BLaER1 treated with 17β-estradiol and CSF1 and Interleukin-3, amounts not matched to agents 10 nM and 100 nM (cell line): ENCODE results near the gene PNPO.

Source experiments
- H3K27ac ChIP-seq, 11 experiments: shearing (Covaris generic); formaldehyde crosslinking; 2 replicates each; pipeline ENCODE4 v1.8.1; 2022
- H3K27me3 ChIP-seq, 11 experiments: shearing (Covaris generic); formaldehyde crosslinking; 2 replicates each; pipeline ENCODE4 v1.8.1; 2022
- H3K36me3 ChIP-seq, 11 experiments: shearing (Covaris generic); formaldehyde crosslinking; 2 replicates each; pipeline ENCODE4 v1.8.1; 2022
- H3K4me1 ChIP-seq, 10 experiments: shearing (Covaris generic); formaldehyde crosslinking; 2 replicates each; pipeline ENCODE4 v1.8.1; 2022
- H3K4me2 ChIP-seq, 11 experiments: shearing (Covaris generic); formaldehyde crosslinking; 2 replicates each; pipeline ENCODE4 v1.8.1; 2022
- H3K4me3 ChIP-seq, 10 experiments: shearing (Covaris generic); formaldehyde crosslinking; 2 replicates each; pipeline ENCODE4 v1.8.1; 2022
- H3K9ac ChIP-seq, 11 experiments: shearing (Covaris generic); formaldehyde crosslinking; 2 replicates each; pipeline ENCODE4 v1.8.1; 2022
- H3K9me3 ChIP-seq, 11 experiments: shearing (Covaris generic); formaldehyde crosslinking; replicated peaks in 1 of 11; 2 replicates each; pipeline ENCODE4 v1.8.1; 2022
- H4K20me1 ChIP-seq, 11 experiments: shearing (Covaris generic); formaldehyde crosslinking; 2 replicates each; pipeline ENCODE4 v1.8.1; 2022
- Cebpa-rat ChIP-seq, 11 experiments: shearing (Covaris generic); IDR thresholded peaks; 2 replicates each; pipeline ENCODE4 v1.8.1; 2022

Gene PNPO

DNA sequence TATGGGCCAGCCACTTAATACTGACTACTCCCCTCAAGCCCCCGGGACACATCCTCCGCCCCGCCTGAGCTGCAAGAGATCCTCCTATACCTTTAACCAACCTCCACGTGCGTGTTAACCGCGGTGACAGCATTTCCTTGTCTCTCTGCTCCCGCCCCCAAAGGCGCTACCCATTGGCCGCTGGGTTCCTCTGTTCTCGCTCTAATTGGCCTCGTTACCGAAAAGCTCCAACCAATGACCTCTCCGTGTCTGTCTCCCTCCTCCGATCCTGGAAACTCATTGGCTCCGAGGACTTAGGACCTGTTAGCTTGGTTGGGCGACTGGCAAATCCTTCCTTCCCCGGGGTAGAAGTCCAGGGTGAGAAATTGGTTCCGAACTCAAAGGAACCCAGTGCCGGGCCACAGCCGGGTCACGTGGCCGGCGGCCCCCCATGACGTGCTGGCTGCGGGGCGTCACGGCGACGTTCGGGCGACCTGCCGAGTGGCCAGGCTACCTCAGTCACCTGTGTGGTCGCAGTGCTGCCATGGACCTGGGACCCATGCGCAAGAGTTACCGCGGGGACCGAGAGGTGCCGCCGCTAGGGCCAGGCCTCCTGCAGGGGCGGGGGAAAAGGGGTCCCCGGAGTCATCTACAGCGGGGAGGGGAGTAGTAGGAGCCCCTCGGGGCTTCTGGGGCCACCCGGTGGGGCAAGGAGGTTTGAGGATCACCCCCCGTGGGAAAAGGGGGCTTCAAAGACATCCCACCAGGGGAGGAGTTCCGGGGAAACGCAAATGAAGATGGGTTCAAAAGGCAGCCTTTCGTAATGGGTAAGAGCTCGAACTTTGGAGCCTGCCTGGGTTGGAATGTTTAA lies at the start of gene PNPO:
PNPO (plus strand) TSS at position 326 of the 850 bp plus-strand sequence; CDS start at position 431, 105 bp downstream.
- Histone ChIP-seq H3K4me1 (peaks cover 47 to 71% (median 62%) of the 10 kb centered on the region in 10 experiments), H3K27me3 (no peaks in the 10 kb centered on the region), H3K9me3 (peaks cover 0 to 12% (median 6%) of the 10 kb centered on the region in 11 experiments; a peak in 9 of 22 replicates), H3K4me3 (peak within 1 kb of the TSS; percentile 67 to 89 (median 79)), H3K27ac (peak within 1 kb of the TSS; percentile 69 to 84 (median 78)), H4K20me1 (no peaks in the 10 kb centered on the region), H3K36me3 (peaks cover 0 to 33% (median 15%) of the 10 kb centered on the region in 11 experiments; a peak in 16 of 22 replicates), H3K9ac (peak within 1 kb of the TSS; percentile 66 to 89 (median 82)), H3K4me2 (peak within 1 kb of the TSS; percentile 91 to 98 (median 95))
- TF ChIP-seq Cebpa-rat (IDR thresholded peaks at IDR 0.05) = no peak

DNA sequence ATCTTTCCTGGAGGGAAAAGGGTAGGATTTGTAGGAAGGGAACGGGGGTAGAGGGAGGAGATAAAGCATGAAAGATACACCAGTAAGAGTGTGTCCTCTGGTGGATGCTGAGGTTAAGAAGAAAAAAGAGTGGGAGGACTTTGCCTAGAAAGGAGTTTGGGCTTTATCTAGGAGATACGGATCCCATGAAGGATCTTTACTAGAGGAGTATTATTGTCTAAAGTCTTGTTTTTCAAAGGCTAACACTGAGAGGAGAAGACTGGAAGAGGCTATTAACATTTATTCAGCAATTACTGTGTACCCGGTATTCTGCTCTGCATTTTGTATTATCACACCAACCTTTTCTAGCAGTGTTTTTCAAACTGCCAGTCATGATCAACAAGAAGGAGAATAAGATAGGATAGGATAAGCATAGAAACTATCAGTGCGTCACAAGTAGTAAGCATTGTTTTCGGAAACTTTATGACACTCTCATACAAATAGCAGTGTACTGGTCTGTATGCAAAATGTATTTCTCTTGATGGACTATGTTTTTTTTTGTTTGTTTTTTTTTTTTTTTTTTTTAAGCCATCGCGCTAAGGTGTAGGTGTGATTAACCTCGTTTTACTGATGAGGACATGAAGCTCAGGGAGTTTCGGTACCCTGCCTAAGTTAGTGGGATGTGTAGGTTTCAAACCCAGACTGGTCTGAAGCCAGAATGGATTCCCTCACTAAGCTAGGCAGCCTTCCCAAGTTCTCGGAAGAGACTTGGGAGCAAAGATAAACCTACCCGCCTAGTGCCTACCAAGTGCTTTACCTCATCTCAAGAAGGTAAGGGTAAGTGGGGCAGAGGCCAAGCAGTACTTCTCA lies 46.6 kb upstream of the PNPO start:
- H3K4me2 ChIP-seq = peak overlapping the region; percentile 81 to 96 (median 90)
- peak overlapping the region; percentile 67 to 98 (median 83) for H3K27ac ChIP-seq
- peaks cover 40 to 60% (median 43%) of the 10 kb centered on the region in 10 experiments for H3K4me1 ChIP-seq
- H3K36me3 ChIP-seq = peaks cover 0 to 18% (median 11%) of the 10 kb centered on the region in 11 experiments; a peak in 12 of 22 replicates
- no peak for TF ChIP-seq Cebpa-rat (IDR thresholded peaks at IDR 0.05)
- H3K9ac ChIP-seq = peak overlapping the region; percentile 85 to 99 (median 89)
- H3K4me3 ChIP-seq = peak overlapping the region; percentile 76 to 93 (median 82)
- no peaks in the 10 kb centered on the region for H3K9me3 ChIP-seq
- no peaks in the 10 kb centered on the region for H3K27me3 ChIP-seq
- peaks cover 0 to 11% (median 0%) of the 10 kb centered on the region in 11 experiments; a peak in 7 of 22 replicates for H4K20me1 ChIP-seq

GRCh38 chr17:47895347-47895855 lies 46.0 kb upstream of the PNPO start:
- Histone ChIP-seq H3K9me3 (no peaks in the 10 kb centered on the region), H3K27me3 (no peaks in the 10 kb centered on the region), H3K27ac (peak overlapping the region; percentile 67 to 98 (median 83)), H4K20me1 (peaks cover 0 to 18% (median 0%) of the 10 kb centered on the region in 11 experiments; a peak in 7 of 22 replicates), H3K36me3 (peaks cover 0 to 20% (median 12%) of the 10 kb centered on the region in 11 experiments; a peak in 13 of 22 replicates), H3K4me2 (peak overlapping the region; percentile 81 to 96 (median 90)), H3K9ac (peak overlapping the region; percentile 85 to 99 (median 89)), H3K4me1 (peaks cover 47 to 65% (median 50%) of the 10 kb centered on the region in 10 experiments), H3K4me3 (peak overlapping the region; percentile 76 to 93 (median 82))
- no peak for TF ChIP-seq Cebpa-rat (IDR thresholded peaks at IDR 0.05)

GRCh38 chr17:47895856-47896671 lies 45.3 kb upstream of the PNPO start, which contains the start of gene SP2:
Gene SP2 (plus strand): TSS chr17:47896236. CDS start chr17:47896287, 51 bp downstream.
- Histone ChIP-seq H3K4me3 (peak within 1 kb of the TSS; percentile 78 to 94 (median 88)), H3K27ac (peak within 1 kb of the TSS; percentile 96 to 99 (median 99)), H3K27me3 (no peaks in the 10 kb centered on the region), H3K9me3 (no peaks in the 10 kb centered on the region), H3K36me3 (peaks cover 4 to 26% (median 18%) of the 10 kb centered on the region in 11 experiments; a peak in 17 of 22 replicates), H3K4me2 (peak within 1 kb of the TSS; percentile 92 to 98 (median 95)), H4K20me1 (peaks cover 0 to 23% (median 0%) of the 10 kb centered on the region in 11 experiments; a peak in 7 of 22 replicates), H3K4me1 (peaks cover 53 to 65% (median 56%) of the 10 kb centered on the region in 10 experiments), H3K9ac (peak within 1 kb of the TSS; percentile 94 to 99 (median 98))
- TF ChIP-seq Cebpa-rat (IDR thresholded peaks at IDR 0.05) = peak in 1 of 11 experiments; percentile 46; a peak in 1 of 22 replicates

GRCh38 chr17:47896672-47897490 lies 44.5 kb upstream of the PNPO start:
- peaks cover 53 to 65% (median 61%) of the 10 kb centered on the region in 10 experiments for H3K4me1 ChIP-seq
- no peaks in the 10 kb centered on the region for H3K27me3 ChIP-seq
- H3K36me3 ChIP-seq = peaks cover 11 to 34% (median 22%) of the 10 kb centered on the region in 11 experiments; a peak in 20 of 22 replicates
- peaks cover 0 to 31% (median 6%) of the 10 kb centered on the region in 11 experiments; a peak in 8 of 22 replicates for H4K20me1 ChIP-seq
- peak overlapping the region; percentile 81 to 98 (median 94) for H3K4me2 ChIP-seq
- TF ChIP-seq Cebpa-rat (IDR thresholded peaks at IDR 0.05) = no peak
- peak overlapping the region; percentile 77 to 94 (median 88) for H3K4me3 ChIP-seq
- H3K9ac ChIP-seq = peak overlapping the region; percentile 94 to 99 (median 98)
- H3K27ac ChIP-seq = peak overlapping the region; percentile 96 to 99 (median 99)
- H3K9me3 ChIP-seq = no peaks in the 10 kb centered on the region

DNA sequence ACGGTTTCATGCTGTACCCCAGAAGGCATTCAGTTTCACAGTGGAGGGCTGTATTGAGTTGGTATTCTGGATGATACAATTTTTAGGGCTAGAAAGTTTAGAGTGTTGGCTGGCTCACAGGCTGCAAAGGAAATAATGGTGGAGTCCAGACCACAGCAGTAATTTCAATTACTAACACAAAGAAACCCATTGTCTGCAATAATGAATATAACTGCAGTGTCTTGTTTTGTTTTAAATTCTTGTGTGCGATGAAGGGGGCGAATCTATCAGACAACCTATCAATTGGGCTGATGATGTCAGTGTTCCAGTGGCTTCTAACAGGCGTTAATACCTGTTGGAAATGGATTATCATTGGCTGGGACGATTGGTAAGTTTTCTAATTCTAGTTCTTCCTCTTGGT lies 43.8 kb upstream of the PNPO start:
- peak overlapping the region in 9 of 11 experiments; percentile 96 to 99 (median 99); a peak in 13 of 22 replicates for H3K27ac ChIP-seq
- H3K4me1 ChIP-seq = peaks cover 49 to 67% (median 60%) of the 10 kb centered on the region in 10 experiments
- peak overlapping the region; percentile 94 to 99 (median 98); a peak in 19 of 22 replicates for H3K9ac ChIP-seq

More for the DNA sequence above, 43.8 kb upstream of the PNPO start:
- Histone ChIP-seq H3K4me3 (peak overlapping the region; percentile 77 to 94 (median 88)), H4K20me1 (peaks cover 0 to 37% (median 7%) of the 10 kb centered on the region in 11 experiments; a peak in 8 of 22 replicates), H3K36me3 (peaks cover 16 to 38% (median 27%) of the 10 kb centered on the region in 11 experiments; a peak in 20 of 22 replicates), H3K4me2 (peak overlapping the region; percentile 81 to 98 (median 94)), H3K27me3 (no peaks in the 10 kb centered on the region), H3K9me3 (no peaks in the 10 kb centered on the region)
- TF ChIP-seq Cebpa-rat (IDR thresholded peaks at IDR 0.05) = no peak
